HCT116 (cell line): ENCODE results near the gene C1QTNF2. TPM values are rescaled to one million over a fixed set of nuclear protein-coding genes. Genes with fewer than 3 reads are reported as not detected.

Experiments used
- ATAC-seq: fragments of 200-7000 bp; cut with Tn5 transposase; 2 replicates; pipeline ENCODE4 v1.9.1; 2020; ENCODE audit warnings: mild to moderate bottlenecking, moderate library complexity
- BruUV-seq: library from RNA; stranded (reverse); fragments of 400-500 nt; replicated peaks from 2 replicates; lab custom pipeline; 2021; lab: Mats Ljungman, UMichigan
- CTCF ChIA-PET: fragments of 300-600 bp; sonication (Branson Sonifier 250); formaldehyde crosslinking; loops from one replicate; lab custom pipeline; 2021; ENCODE audit warnings: antibody characterized with exemption; lab: Charles Lee
- POLR2A ChIA-PET: fragments of 300-600, 350-600 bp; sonication (Branson Sonifier 250); formaldehyde crosslinking; loops from one replicate; lab custom pipeline; 2021; ENCODE audit warnings: antibody characterized with exemption; lab: Charles Lee
- RAD21 ChIA-PET, 2 experiments: fragments of 300-600 bp; sonication (Branson Sonifier 250); formaldehyde crosslinking; loops; one replicate each; lab custom pipeline; 2023; ENCODE audit warnings: low total read pairs in 2 of 2; ENCODE audit not compliant: uncharacterized antibody in 2 of 2, unreplicated experiment in 2 of 2, low non-redundant PET in 1 of 2; lab: Charles Lee
- DNase-seq: peaks from one replicate; pipeline ENCODE4 v3.0.0-alpha.2; 2010; ENCODE audit warnings: low read depth, low spot score
- H2AFZ ChIP-seq: fragments of 200-600 bp; shearing (Covaris generic), sonication (generic); 2 replicates; pipeline ENCODE4 v1.6.1; 2017; ENCODE audit warnings: low read depth, mixed run types, mixed read lengths, antibody characterized with exemption, low read length; ENCODE audit not compliant: poor library complexity, severe bottlenecking
- H3K27ac ChIP-seq: 2 replicates; pipeline ENCODE4 v1.5.1; 2012; ENCODE audit warnings: low read depth, low read length
- H3K27me3 ChIP-seq: fragments of 200-600 bp; sonication (generic); 2 replicates; pipeline ENCODE4 v1.6.1; 2016; ENCODE audit warnings: mixed run types, low read length, mixed read lengths; ENCODE audit not compliant: insufficient read depth
- H3K36me3 ChIP-seq, 2 experiments: fragments of 200-500 bp in 1 of 2; fragments of 200-600 bp in 1 of 2; sonication (Bioruptor generic) in 1 of 2; sonication (generic) in 1 of 2; 2 replicates each; pipeline versions ENCODE4 v1.5.1 to v1.6.1; 2014 to 2016; ENCODE audit warnings: low read length in 2 of 2, inconsistent platforms in 1 of 2, mixed read lengths in 1 of 2, mixed run types in 1 of 2; ENCODE audit not compliant: insufficient read depth in 2 of 2, control insufficient read depth in 1 of 2
- H3K4me1 ChIP-seq, 2 experiments: fragments of 200-600 bp in 1 of 2; sonication (generic) in 1 of 2; 2 replicates each; pipeline versions ENCODE4 v1.5.1 to v1.6.1; 2012 to 2017; ENCODE audit warnings: low read length in 2 of 2, inconsistent platforms in 1 of 2, mild to moderate bottlenecking in 1 of 2, mixed read lengths in 1 of 2, mixed run types in 1 of 2, moderate library complexity in 1 of 2; ENCODE audit not compliant: insufficient read depth in 2 of 2, control insufficient read depth in 1 of 2
- H3K4me2 ChIP-seq: fragments of 200-600 bp; sonication (generic); 2 replicates; pipeline ENCODE4 v1.6.1; 2017; ENCODE audit warnings: mixed run types, low read length, mixed read lengths
- H3K4me3 ChIP-seq, 2 experiments: fragments of 200-600 bp in 1 of 2; sonication (generic) in 1 of 2; replicated peaks in 1 of 2; 2 replicates each; pipeline ENCODE4 v1.5.1; 2011 to 2016; ENCODE audit warnings: low read length in 2 of 2, control low read depth in 1 of 2, low read depth in 1 of 2, mild to moderate bottlenecking in 1 of 2, mixed read lengths in 1 of 2, mixed run types in 1 of 2
- H3K79me2 ChIP-seq: fragments of 200-600 bp; sonication (generic); 2 replicates; pipeline ENCODE4 v1.6.1; 2017; ENCODE audit warnings: mild to moderate bottlenecking, mixed run types, low read length, moderate library complexity, mixed read lengths; ENCODE audit not compliant: insufficient read depth
- H3K9ac ChIP-seq: fragments of 200-600 bp; sonication (generic); 2 replicates; pipeline ENCODE4 v1.6.1; 2016; ENCODE audit warnings: low read length, mixed read lengths
- H3K9me2 ChIP-seq: fragments of 200-600 bp; sonication (generic), shearing (Covaris generic); 2 replicates; pipeline ENCODE4 v1.6.1; 2017; ENCODE audit warnings: mixed run types, mild to moderate bottlenecking, moderate library complexity; ENCODE audit not compliant: insufficient read depth
- H3K9me3 ChIP-seq, 2 experiments: fragments of 200-500 bp in 1 of 2; fragments of 200-600 bp in 1 of 2; sonication (Bioruptor generic) in 1 of 2; sonication (generic) in 1 of 2; 2 replicates each; pipeline ENCODE4 v1.6.1; 2014 to 2017; ENCODE audit warnings: low read length in 2 of 2, mixed read lengths in 2 of 2, inconsistent platforms in 1 of 2, low read depth in 1 of 2, mild to moderate bottlenecking in 1 of 2, mixed run types in 1 of 2, moderate library complexity in 1 of 2; ENCODE audit not compliant: control insufficient read depth in 1 of 2, insufficient read depth in 1 of 2
- H4K20me1 ChIP-seq: fragments of 200-600 bp; sonication (generic), shearing (Covaris generic); 2 replicates; pipeline ENCODE4 v1.6.1; 2017; ENCODE audit warnings: mixed run types, mild to moderate bottlenecking, moderate library complexity; ENCODE audit not compliant: insufficient read depth
- ATF3 ChIP-seq: IDR thresholded peaks from 2 replicates; pipeline ENCODE4 v1.6.1; 2012
- CEBPB ChIP-seq: IDR thresholded peaks from 2 replicates; pipeline ENCODE4 v1.6.1; 2012; ENCODE audit warnings: low read depth
- CTCF ChIP-seq, 3 experiments: fragments of 200-600 bp in 1 of 3; sonication (generic) in 1 of 3; IDR thresholded peaks in 2 of 3; conservative IDR thresholded peaks in 1 of 3; 2 replicates each; pipeline ENCODE4 v1.5.1; 2012 to 2017; ENCODE audit warnings: low read depth in 2 of 3, low read length in 2 of 3, antibody characterized with exemption in 1 of 3, borderline replicate concordance in 1 of 3, control low read depth in 1 of 3, mild to moderate bottlenecking in 1 of 3, mixed read lengths in 1 of 3, mixed run types in 1 of 3, moderate library complexity in 1 of 3; ENCODE audit not compliant: insufficient read depth in 1 of 3
- EGR1 ChIP-seq: IDR thresholded peaks from 2 replicates; pipeline ENCODE4 v1.6.1; 2012; ENCODE audit warnings: low read depth
- ELF1 ChIP-seq: IDR thresholded peaks from 2 replicates; pipeline ENCODE4 v1.6.1; 2012; ENCODE audit warnings: low read depth, borderline replicate concordance
- EZH2 ChIP-seq: fragments of 200-600 bp; sonication (generic); IDR thresholded peaks from 2 replicates; pipeline ENCODE4 v1.6.1; 2017; ENCODE audit warnings: antibody characterized with exemption, mixed run types
- EZH2phosphoT487 ChIP-seq: fragments of 200-600 bp; IDR thresholded peaks from 2 replicates; pipeline ENCODE4 v1.6.1; 2018; ENCODE audit warnings: antibody characterized with exemption, borderline replicate concordance
- FOSL1 ChIP-seq: IDR thresholded peaks from 2 replicates; pipeline ENCODE4 v1.6.1; 2012; ENCODE audit warnings: low read depth
- MAX ChIP-seq: IDR thresholded peaks from 2 replicates; pipeline ENCODE4 v1.6.1; 2012
- POLR2A ChIP-seq: IDR thresholded peaks from 2 replicates; pipeline ENCODE4 v1.7.0; 2011; ENCODE audit warnings: borderline replicate concordance; ENCODE audit not compliant: insufficient read depth, insufficient read length; ENCODE audit errors: extremely low read depth
- POLR2AphosphoS5 ChIP-seq: IDR thresholded peaks from 2 replicates; pipeline ENCODE4 v1.6.1; 2011; ENCODE audit warnings: mild to moderate bottlenecking, low read depth, low read length, moderate library complexity
- SIN3A ChIP-seq: IDR thresholded peaks from 2 replicates; pipeline ENCODE4 v1.6.1; 2012; ENCODE audit warnings: low read depth
- SP1 ChIP-seq: IDR thresholded peaks from 2 replicates; pipeline ENCODE4 v1.6.1; 2012; ENCODE audit warnings: low read depth
- SRF ChIP-seq: IDR thresholded peaks from 2 replicates; pipeline ENCODE4 v1.6.1; 2012; ENCODE audit warnings: low read depth
- TCF7L2 ChIP-seq: IDR thresholded peaks from 2 replicates; pipeline ENCODE4 v1.7.0; 2011; ENCODE audit warnings: borderline replicate concordance, inconsistent platforms; ENCODE audit not compliant: insufficient read depth, insufficient read length; ENCODE audit errors: extremely low read depth
- ZBTB33 ChIP-seq: IDR thresholded peaks from 2 replicates; pipeline ENCODE4 v1.6.1; 2011; ENCODE audit warnings: mild to moderate bottlenecking, low read length, moderate library complexity; ENCODE audit not compliant: insufficient replicate concordance; ENCODE audit errors: extremely low read depth
- ZNF274 ChIP-seq: fragments of 200-500 bp; sonication (Bioruptor generic); IDR thresholded peaks from 2 replicates; pipeline ENCODE4 v1.6.1; 2014; ENCODE audit warnings: mild to moderate bottlenecking, low read depth, low read length, inconsistent platforms
- intact Hi-C: fragments of 100-400 bp; cut with micrococcal nuclease; formaldehyde crosslinking; loops from 2 replicates; pipeline ENCODE4 v1.10.0; 2022
- total RNA-seq: library from RNA; stranded (reverse); gene quantifications from one replicate; pipeline ENCODE4 v1.2.1, GENCODE V29; 2021; ENCODE audit not compliant: unreplicated experiment

Gene C1QTNF2
- total RNA-seq, 1 experiment from 2014 or later, result 0.15 TPM

- H4K20me1 ChIP-seq, result no peaks in the 10 kb centered on the region
- H3K27ac ChIP-seq, result no peak overlapping the region
- intact Hi-C loops, result no loop called here
- no peaks in the 10 kb centered on the region for H3K79me2 ChIP-seq
- H3K9me3 ChIP-seq, result no peaks in the 10 kb centered on the region
- H3K9ac ChIP-seq, result no peak overlapping the region
- no peak overlapping the region for H2AFZ ChIP-seq
- ATAC-seq (no peak), DNase-seq (no peak)
- no peaks in the 10 kb centered on the region for H3K9me2 ChIP-seq
- no peaks in the 10 kb centered on the region for H3K27me3 ChIP-seq
- POLR2A ChIA-PET, result no interaction called here
- no peak overlapping the region for H3K4me3 ChIP-seq
- H3K36me3 ChIP-seq, result no peaks in the 10 kb centered on the region
- H3K4me2 ChIP-seq, result no peak overlapping the region
- RAD21 ChIA-PET, result no interaction called here
- CTCF ChIA-PET, result no interaction called here
- no peak for TF ChIP-seq ZBTB33
- no peak for TF ChIP-seq SP1
- TF ChIP-seq POLR2A, result no peak
- TF ChIP-seq ATF3, result no peak
- TF ChIP-seq MAX, result no peak
- TF ChIP-seq SRF, result no peak
- no peak for TF ChIP-seq TCF7L2
- no peak for TF ChIP-seq CEBPB
- no peak for TF ChIP-seq EZH2
- TF ChIP-seq EGR1, result no peak
- no peak for TF ChIP-seq SIN3A
- TF ChIP-seq EZH2phosphoT487, result no peak
- no peak for TF ChIP-seq ELF1
- no peak for TF ChIP-seq ZNF274
- no peak for TF ChIP-seq POLR2AphosphoS5
- no peak for TF ChIP-seq FOSL1
- no peak for TF ChIP-seq CTCF (IDR thresholded peaks at IDR 0.05 in 2 of 3, conservative IDR thresholded peaks at IDR 0.05 in 1 of 3; ENCODE audit: borderline replicate concordance in 1 of 3, insufficient read depth in 1 of 3, low read depth in 2 of 3, low read length in 2 of 3)
- no TSS peak for BruUV-seq
- no peaks in the 10 kb centered on the region for H3K4me1 ChIP-seq
These were observed 18.1 kb downstream of the C1QTNF2 start for GRCh38 chr5:160352308-160352707.
